OCI-LY3 (cell line): ENCODE results near the gene RPRML.

Source experiments
- CTCF ChIP-seq: fragments of 200-600, 300-600 bp; sonication (generic); IDR thresholded peaks from 2 replicates; pipeline ENCODE4 v1.5.1; 2014; ENCODE audit warnings: antibody characterized with exemption, low read length, low read depth
- EZH2phosphoT487 ChIP-seq: fragments of 200-600 bp; shearing (Covaris generic); IDR thresholded peaks from 2 replicates; pipeline ENCODE4 v1.6.1; 2018; ENCODE audit warnings: antibody characterized with exemption, mixed run types, low read depth

DNA sequence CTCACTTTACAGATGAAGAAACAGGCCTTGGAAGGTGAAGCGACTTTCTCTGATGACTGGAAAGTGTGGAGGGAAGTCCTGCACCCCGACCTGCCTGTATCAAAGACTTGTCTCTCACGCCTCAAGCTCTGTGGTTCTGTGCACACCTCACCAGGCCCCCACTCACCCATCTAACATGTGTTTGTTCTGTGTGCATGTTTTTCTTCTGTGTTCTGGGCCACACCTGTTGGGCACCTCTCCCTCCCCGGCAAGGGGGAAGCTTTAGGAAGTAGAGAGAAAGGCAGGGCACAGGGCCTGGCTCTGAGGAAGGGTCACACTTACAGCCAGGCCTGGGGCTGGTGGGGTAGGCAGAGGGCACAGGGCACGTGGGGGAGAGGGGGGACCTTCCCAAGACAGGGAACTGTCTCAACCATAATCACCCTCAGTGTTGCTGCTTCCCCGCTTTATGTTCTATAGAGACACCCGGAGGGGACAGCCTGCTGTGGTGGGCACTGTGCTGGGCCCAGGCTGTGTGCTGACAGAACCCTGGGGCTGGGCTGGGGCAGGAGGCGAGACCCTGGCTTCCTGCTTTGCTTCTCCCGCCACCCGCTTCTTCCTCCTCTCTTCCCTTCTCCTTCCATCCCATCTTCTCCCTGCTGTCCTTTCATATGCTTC, 7.3 kb downstream of the RPRML start:
- no peak for TF ChIP-seq CTCF
- no peak for TF ChIP-seq EZH2phosphoT487
